ENCODE measurements around the gene CHRD. TPM values are rescaled to one million over a fixed set of nuclear protein-coding genes. Genes with fewer than 3 reads are reported as not detected.
"Not testable (repeated sequence)": the region's sequence is repeated elsewhere in the genome, so short reads cannot be mapped to it uniquely, and the experiment has no call there.

Gene CHRD
- total RNA-seq, 1 donor from 2014 or later: 47.1 TPM

DNA sequence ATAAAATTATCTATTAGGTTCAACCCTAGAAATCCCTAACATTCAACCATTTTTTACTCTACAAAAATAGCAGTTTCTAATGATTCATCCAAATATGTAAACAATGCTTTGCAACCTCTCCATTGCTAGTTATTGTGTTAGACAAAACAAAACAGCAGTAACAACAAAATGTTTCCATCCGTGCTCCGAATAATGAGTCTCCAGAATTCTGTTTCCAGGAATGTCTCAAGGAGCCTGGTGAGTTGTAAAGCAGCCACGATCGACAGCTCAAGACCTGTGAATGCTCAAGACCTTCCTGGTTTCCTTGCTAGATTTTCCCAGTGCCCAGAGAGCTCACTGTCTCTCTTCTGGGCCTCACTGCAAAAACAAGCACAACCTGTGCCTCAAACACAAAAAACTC is 49.9 kb downstream of the CHRD start:
- Mint-ChIP-seq H3K36me3 (ENCODE audit: unreplicated experiment) (no peaks in the 10 kb centered on the region), H3K9me3 (ENCODE audit: unreplicated experiment) (peaks cover 1% of the 10 kb centered on the region), H3K27me3 (ENCODE audit: unreplicated experiment) (no peaks in the 10 kb centered on the region), H3K27ac (ENCODE audit: unreplicated experiment) (no peak overlapping the region), H3K4me3 (ENCODE audit: unreplicated experiment) (no peak overlapping the region), H3K4me1 (ENCODE audit: low read depth, unreplicated experiment) (no peaks in the 10 kb centered on the region)
- TF ChIP-seq, protein P1, sequence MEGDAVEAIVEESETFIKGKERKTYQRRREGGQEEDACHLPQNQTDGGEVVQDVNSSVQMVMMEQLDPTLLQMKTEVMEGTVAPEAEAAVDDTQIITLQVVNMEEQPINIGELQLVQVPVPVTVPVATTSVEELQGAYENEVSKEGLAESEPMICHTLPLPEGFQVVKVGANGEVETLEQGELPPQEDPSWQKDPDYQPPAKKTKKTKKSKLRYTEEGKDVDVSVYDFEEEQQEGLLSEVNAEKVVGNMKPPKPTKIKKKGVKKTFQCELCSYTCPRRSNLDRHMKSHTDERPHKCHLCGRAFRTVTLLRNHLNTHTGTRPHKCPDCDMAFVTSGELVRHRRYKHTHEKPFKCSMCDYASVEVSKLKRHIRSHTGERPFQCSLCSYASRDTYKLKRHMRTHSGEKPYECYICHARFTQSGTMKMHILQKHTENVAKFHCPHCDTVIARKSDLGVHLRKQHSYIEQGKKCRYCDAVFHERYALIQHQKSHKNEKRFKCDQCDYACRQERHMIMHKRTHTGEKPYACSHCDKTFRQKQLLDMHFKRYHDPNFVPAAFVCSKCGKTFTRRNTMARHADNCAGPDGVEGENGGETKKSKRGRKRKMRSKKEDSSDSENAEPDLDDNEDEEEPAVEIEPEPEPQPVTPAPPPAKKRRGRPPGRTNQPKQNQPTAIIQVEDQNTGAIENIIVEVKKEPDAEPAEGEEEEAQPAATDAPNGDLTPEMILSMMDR (IDR thresholded peaks at IDR 0.05; ENCODE audit: partially characterized antibody, unreplicated experiment): no peak
- no peak for DNase-seq

DNA sequence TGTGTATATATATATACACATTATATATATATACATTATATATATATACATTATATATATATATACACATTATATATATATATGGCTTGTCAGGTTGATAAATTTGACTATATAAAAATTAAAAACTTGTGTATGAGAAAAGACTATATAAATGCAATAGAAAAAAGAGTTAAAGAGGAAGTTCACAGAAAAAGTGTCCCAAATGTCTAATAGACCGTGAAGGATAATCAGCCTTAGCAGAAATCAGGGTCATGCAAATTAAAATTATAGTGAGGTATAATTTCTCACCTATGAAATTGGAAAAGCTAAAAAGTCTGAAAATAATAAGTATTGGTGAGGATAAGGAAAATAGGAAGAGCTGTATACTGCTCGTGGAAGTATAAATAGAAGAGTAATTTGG is 51.1 kb downstream of the CHRD start:
- Mint-ChIP-seq H3K4me3 (ENCODE audit: unreplicated experiment) (no peak overlapping the region), H3K9me3 (ENCODE audit: unreplicated experiment) (no peaks in the 10 kb centered on the region), H3K27me3 (ENCODE audit: unreplicated experiment) (no peaks in the 10 kb centered on the region), H3K27ac (ENCODE audit: unreplicated experiment) (no peak overlapping the region), H3K36me3 (ENCODE audit: unreplicated experiment) (no peaks in the 10 kb centered on the region), H3K4me1 (ENCODE audit: low read depth, unreplicated experiment) (no peaks in the 10 kb centered on the region)
- TF ChIP-seq, protein P1 (IDR thresholded peaks at IDR 0.05; ENCODE audit: partially characterized antibody, unreplicated experiment): no peak
- no peak for DNase-seq

DNA sequence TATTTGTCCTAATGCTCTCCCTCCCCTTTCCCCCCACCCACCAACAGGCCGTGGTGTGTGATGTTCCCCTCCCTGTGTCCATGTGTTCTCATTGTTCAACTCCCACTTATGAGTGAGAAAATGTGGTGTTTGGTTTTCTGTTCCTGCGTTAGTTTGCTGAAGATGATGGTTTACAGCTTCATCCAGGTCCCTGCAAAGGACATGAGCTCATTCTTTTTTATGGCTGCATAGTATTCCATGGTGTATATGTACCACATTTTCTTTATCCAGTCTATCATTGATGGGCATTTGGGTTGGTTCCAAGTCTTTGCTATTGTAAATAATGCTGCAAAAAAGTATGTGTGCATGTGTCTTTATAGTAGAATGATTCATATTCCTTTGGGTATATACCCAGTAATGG is 53.3 kb downstream of the CHRD start:
- H3K4me3 Mint-ChIP-seq (ENCODE audit: unreplicated experiment); H3K27ac Mint-ChIP-seq (ENCODE audit: unreplicated experiment); H3K27me3 Mint-ChIP-seq (ENCODE audit: unreplicated experiment); H3K4me1 Mint-ChIP-seq (ENCODE audit: low read depth, unreplicated experiment); H3K9me3 Mint-ChIP-seq (ENCODE audit: unreplicated experiment); H3K36me3 Mint-ChIP-seq (ENCODE audit: unreplicated experiment); DNase-seq: not testable (repeated sequence)

DNA sequence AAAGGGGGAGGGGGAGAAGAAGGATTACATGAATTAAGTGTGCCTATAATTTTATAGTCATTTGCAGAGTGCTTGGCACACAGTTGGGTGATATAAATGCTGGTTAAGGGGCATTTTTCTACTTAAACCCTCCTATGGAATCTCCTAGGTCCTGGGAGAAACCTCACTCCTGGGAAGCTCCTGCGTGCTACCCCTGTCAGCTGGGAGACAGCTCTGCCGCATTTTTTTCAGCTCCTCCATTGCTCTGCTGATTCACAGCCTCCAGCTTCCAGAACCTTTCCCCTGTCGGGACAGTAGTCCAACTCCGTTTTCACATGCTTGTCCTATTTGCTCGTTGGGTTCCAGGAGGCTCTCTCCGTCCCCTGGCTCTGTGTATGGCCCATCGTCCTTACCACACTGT is 59.2 kb downstream of the CHRD start:
- Mint-ChIP-seq H3K4me3 (ENCODE audit: unreplicated experiment) (no peak overlapping the region), H3K27ac (ENCODE audit: unreplicated experiment) (no peak overlapping the region), H3K9me3 (ENCODE audit: unreplicated experiment) (no peaks in the 10 kb centered on the region), H3K36me3 (ENCODE audit: unreplicated experiment) (no peaks in the 10 kb centered on the region), H3K4me1 (ENCODE audit: low read depth, unreplicated experiment) (no peaks in the 10 kb centered on the region), H3K27me3 (ENCODE audit: unreplicated experiment) (no peaks in the 10 kb centered on the region)
- TF ChIP-seq, protein P1 (IDR thresholded peaks at IDR 0.05; ENCODE audit: partially characterized antibody, unreplicated experiment): no peak
- no peak for DNase-seq

Other genes starting within 250 kb of the CHRD start
- gene EIF2B5, start 244.7 kb upstream of the CHRD start, total RNA-seq (ENCODE audit: unreplicated experiment): 41.6 TPM
- gene DVL3, start 224.7 kb upstream of the CHRD start, total RNA-seq (ENCODE audit: unreplicated experiment): 213 TPM
- gene AP2M1, start 205.2 kb upstream of the CHRD start, total RNA-seq (ENCODE audit: unreplicated experiment): 315 TPM
- gene ABCF3, start 193.9 kb upstream of the CHRD start, total RNA-seq (ENCODE audit: unreplicated experiment): 87.9 TPM
- 56.5 TPM for gene VWA5B2, start 150.5 kb upstream of the CHRD start, total RNA-seq (ENCODE audit: unreplicated experiment)
- gene ALG3, start 131.1 kb upstream of the CHRD start, total RNA-seq (ENCODE audit: unreplicated experiment): 26.5 TPM
- gene EEF1AKMT4, start 130.4 kb upstream of the CHRD start, total RNA-seq (ENCODE audit: unreplicated experiment): 1.7 TPM
- 14.8 TPM for gene CAMK2N2, start 118.5 kb upstream of the CHRD start, total RNA-seq (ENCODE audit: unreplicated experiment)
- 1.6 TPM for gene ECE2, start 104.0 kb upstream of the CHRD start, total RNA-seq (ENCODE audit: unreplicated experiment)
- 338 TPM for gene PSMD2, start 80.8 kb upstream of the CHRD start, total RNA-seq (ENCODE audit: unreplicated experiment)
- 346 TPM for gene EIF4G1, start 65.4 kb upstream of the CHRD start, total RNA-seq (ENCODE audit: unreplicated experiment)
- 51.4 TPM for gene FAM131A, start 42.5 kb upstream of the CHRD start, total RNA-seq (ENCODE audit: unreplicated experiment)
- gene CLCN2, start 18.4 kb upstream of the CHRD start, total RNA-seq (ENCODE audit: unreplicated experiment): 17.8 TPM
- 48.1 TPM for gene POLR2H, start 18.3 kb upstream of the CHRD start, total RNA-seq (ENCODE audit: unreplicated experiment)
- 1.6 TPM for gene THPO, start 1.8 kb upstream of the CHRD start, total RNA-seq (ENCODE audit: unreplicated experiment)
- gene EPHB3, start 181.7 kb downstream of the CHRD start, total RNA-seq (ENCODE audit: unreplicated experiment): 5.0 TPM